Tibial nerve (tissue), 4 donors: ENCODE results near the gene PAGE3. TPM values are rescaled to one million over a fixed set of nuclear protein-coding genes. Genes with fewer than 3 reads are reported as not detected.

ENCODE experiments used
- DNase-seq, 2 donors: peaks; one replicate each; pipeline ENCODE4 v3.0.0-alpha.2; 2019; ENCODE audit warnings: low spot score in 2 of 2
- H3K27ac ChIP-seq, 4 donors: fragments of 200-600 bp; sonication (generic) in 3 of 4; one replicate each; pipeline ENCODE4 v1.5.1; 2017 to 2019; ENCODE audit warnings: mild to moderate bottlenecking in 1 of 4
- H3K27me3 ChIP-seq, 2 donors: fragments of 200-600 bp; sonication (generic) in 1 of 2; one replicate each; pipeline versions ENCODE4 v1.5.1 to v1.6.0; 2017 to 2019
- H3K36me3 ChIP-seq, 3 donors: fragments of 200-600 bp; sonication (generic); one replicate each; pipeline ENCODE4 v1.5.1; 2018 to 2019
- H3K4me1 ChIP-seq, 4 donors: fragments of 200-600 bp; sonication (generic) in 3 of 4; one replicate each; pipeline ENCODE4 v1.5.1; 2017 to 2019
- H3K4me3 ChIP-seq, 4 donors: fragments of 200-600 bp; sonication (generic) in 3 of 4; one replicate each; pipeline ENCODE4 v1.5.1; 2017 to 2019; ENCODE audit warnings: mild to moderate bottlenecking in 1 of 4, moderate library complexity in 1 of 4
- H3K9me3 ChIP-seq, 4 donors: fragments of 200-600 bp; sonication (generic) in 3 of 4; one replicate each; pipeline ENCODE4 v1.5.1; 2017 to 2019
- EP300 ChIP-seq, 2 donors: sonication (generic); formaldehyde crosslinking; IDR thresholded peaks; one replicate each; pipeline ENCODE4 v1.6.1; 2017; ENCODE audit warnings: antibody characterized with exemption in 2 of 2, mild to moderate bottlenecking in 1 of 2
- POLR2A ChIP-seq, 2 donors: fragments of 450-650 bp; IDR thresholded peaks; one replicate each; pipeline ENCODE4 v1.6.1; 2017; ENCODE audit warnings: antibody characterized with exemption in 2 of 2, mild to moderate bottlenecking in 2 of 2, moderate library complexity in 2 of 2
- WGBS, 2 donors: methylation state at CpG; one replicate each; pipeline ENCODE4 v1.1.5; 2018; 5-methylcytosine and 5-hydroxymethylcytosine counted together
- total RNA-seq, 4 donors: library from RNA; depleted of rRNA; stranded (reverse); fragments of >200 nt; gene quantifications; one replicate each; pipeline ENCODE4 v1.1.0, GENCODE V29; 2016
- TF ChIP-seq, protein P1 (sequence below), 5 experiments: fragments of 200-600 bp in 3 of 5; fragments of 450-650 bp in 2 of 5; sonication (generic) in 3 of 5; IDR thresholded peaks; one replicate each; pipeline ENCODE4 v1.5.1; 2016 to 2019; ENCODE audit warnings: antibody characterized with exemption in 5 of 5, mild to moderate bottlenecking in 3 of 5, moderate library complexity in 2 of 5

Gene PAGE3
- total RNA-seq, 4 donors from 2014 or later = not detected

DNA sequence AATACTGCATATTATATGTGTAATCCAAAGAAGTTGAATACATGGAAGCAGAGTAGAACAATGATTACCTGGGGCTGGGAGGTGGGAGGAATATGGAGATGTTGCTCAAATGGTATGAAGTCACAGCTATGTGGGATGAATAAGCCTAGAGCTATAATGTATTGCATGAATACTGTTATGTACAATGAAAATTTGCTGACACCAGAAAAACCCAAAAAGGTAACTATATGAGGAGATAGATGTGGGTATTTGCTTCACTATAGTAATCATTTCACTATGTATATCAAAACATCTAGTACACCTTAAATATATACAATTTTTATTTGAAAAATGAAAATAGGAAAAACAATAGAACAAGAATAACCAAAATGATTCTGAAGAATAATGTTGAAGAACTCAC is 11.2 kb downstream of the PAGE3 start:
- Histone ChIP-seq H3K36me3 (no peaks in the 10 kb centered on the region), H3K9me3 (peaks cover 0 to 1% (median 0%) of the 10 kb centered on the region in 4 donors), H3K4me1 (no peaks in the 10 kb centered on the region), H3K27me3 (no peaks in the 10 kb centered on the region), H3K4me3 (no peak overlapping the region), H3K27ac (no peak overlapping the region)
- no peak for DNase-seq
- TF ChIP-seq, protein P1, sequence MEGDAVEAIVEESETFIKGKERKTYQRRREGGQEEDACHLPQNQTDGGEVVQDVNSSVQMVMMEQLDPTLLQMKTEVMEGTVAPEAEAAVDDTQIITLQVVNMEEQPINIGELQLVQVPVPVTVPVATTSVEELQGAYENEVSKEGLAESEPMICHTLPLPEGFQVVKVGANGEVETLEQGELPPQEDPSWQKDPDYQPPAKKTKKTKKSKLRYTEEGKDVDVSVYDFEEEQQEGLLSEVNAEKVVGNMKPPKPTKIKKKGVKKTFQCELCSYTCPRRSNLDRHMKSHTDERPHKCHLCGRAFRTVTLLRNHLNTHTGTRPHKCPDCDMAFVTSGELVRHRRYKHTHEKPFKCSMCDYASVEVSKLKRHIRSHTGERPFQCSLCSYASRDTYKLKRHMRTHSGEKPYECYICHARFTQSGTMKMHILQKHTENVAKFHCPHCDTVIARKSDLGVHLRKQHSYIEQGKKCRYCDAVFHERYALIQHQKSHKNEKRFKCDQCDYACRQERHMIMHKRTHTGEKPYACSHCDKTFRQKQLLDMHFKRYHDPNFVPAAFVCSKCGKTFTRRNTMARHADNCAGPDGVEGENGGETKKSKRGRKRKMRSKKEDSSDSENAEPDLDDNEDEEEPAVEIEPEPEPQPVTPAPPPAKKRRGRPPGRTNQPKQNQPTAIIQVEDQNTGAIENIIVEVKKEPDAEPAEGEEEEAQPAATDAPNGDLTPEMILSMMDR (IDR thresholded peaks at IDR 0.05) = no peak
- no peak for TF ChIP-seq EP300 (IDR thresholded peaks at IDR 0.05)
- TF ChIP-seq POLR2A (IDR thresholded peaks at IDR 0.05) = no peak

DNA sequence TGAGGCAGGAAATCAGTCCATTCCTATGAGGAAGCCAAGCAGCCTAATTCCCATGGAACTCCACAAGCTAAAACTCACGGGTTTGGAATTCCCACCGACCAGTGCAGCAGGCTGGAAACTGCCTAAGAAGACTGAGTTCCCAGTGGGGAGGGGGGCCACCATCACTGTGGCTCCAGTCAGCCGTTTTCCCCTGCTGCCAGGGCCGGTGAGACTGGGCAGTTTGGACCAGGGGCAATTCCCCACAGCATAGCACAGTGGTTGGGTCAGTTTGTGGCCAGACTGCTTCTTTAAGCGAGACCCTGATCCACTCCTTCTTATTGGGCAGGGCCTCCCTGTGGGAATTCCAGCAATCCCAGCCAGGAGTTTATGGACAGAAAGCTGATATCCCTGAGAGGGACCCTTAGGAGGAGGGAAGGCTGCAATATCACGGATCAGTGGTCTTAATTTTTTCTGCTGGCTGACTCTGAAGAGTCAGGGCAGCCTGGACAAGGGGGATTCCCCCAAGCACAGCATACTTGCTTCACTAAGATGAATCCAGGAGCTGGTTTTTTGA is 23.9 kb downstream of the PAGE3 start:
- Histone ChIP-seq H3K27me3 (no peaks in the 10 kb centered on the region), H3K36me3 (no peaks in the 10 kb centered on the region), H3K4me1 (no peaks in the 10 kb centered on the region), H3K9me3 (peaks cover 0 to 11% (median 0%) of the 10 kb centered on the region in 4 donors), H3K27ac (no peak overlapping the region), H3K4me3 (no peak overlapping the region)
- no peak for TF ChIP-seq EP300 (IDR thresholded peaks at IDR 0.05)
- TF ChIP-seq POLR2A (IDR thresholded peaks at IDR 0.05) = no peak
- TF ChIP-seq, protein P1 (IDR thresholded peaks at IDR 0.05) = no peak
- DNase-seq = no peak
- 53 to 68% methylated on average over 5 to 6 of the region's 6 CpGs for WGBS, 2 donors

DNA sequence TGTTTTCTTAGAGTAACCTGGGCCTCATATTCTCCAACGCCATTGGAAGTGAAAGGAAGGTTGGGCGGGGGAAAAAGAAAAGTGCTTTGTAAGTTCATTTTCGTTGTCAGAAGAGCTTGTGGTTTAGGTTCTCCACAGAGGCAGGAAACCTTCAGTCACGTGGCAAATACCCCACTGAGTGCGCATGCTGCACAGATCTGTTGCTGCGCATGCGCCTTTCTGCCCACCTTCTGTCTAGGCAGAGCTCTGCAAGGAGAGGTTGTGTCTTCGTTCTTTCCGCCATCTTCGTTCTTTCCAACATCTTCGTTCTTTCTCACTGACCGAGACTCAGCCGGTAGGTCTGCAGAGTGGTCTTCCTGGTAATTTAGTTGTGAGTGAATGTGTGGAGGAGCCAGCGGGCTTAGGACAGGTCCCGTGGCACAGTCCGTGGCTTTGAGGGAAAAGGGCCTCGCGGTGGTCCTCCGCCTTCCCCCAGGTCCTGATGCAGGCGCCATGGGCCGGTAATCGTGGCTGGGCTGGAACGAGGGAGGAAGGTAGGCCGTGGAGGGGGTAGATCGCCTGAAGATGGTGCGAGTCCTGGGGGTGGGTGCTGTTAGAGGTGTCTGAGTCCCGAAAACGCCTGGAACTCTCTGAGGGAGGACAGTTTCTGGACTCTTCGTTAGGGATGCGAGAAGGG is 44.5 kb downstream of the PAGE3 start, which contains the start of gene PAGE5:
PAGE5 (plus strand) TSS at position 228 of the 676 bp plus-strand sequence. CDS start 1,037 bp downstream, outside the sequence.
- 84 to 88% methylated on average over 30 of the region's 30 CpGs for WGBS, 2 donors
- TF ChIP-seq, protein P1 (IDR thresholded peaks at IDR 0.05) = no peak
- TF ChIP-seq POLR2A (IDR thresholded peaks at IDR 0.05) (no peak), EP300 (IDR thresholded peaks at IDR 0.05) (no peak)
- Histone ChIP-seq H3K4me3 (no peak within 1 kb of the TSS), H3K27me3 (peaks cover 0 to 10% of the 10 kb centered on the region in 2 donors), H3K9me3 (no peaks in the 10 kb centered on the region), H3K4me1 (no peaks in the 10 kb centered on the region), H3K27ac (no peak within 1 kb of the TSS), H3K36me3 (no peaks in the 10 kb centered on the region)
- DNase-seq = no peak

DNA sequence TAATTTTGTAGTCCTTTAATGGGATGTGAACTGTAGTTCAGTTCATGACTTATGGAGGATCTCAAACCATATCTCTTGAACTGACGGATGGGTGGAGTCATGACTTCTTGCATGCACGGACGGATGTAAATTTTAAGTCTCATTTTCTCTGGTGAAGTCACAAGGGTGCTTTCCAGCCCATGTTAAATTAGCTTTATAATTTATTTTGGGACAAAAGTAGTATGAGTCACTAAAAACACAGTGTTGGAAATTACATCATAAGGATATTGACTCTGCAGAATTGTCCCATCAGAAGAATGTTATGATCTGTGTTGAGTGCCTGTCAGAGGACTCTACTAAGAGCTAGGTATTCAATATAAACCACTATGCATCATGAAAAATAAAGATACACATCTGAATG is 51.3 kb downstream of the PAGE3 start:
- H3K4me1 ChIP-seq = no peaks in the 10 kb centered on the region
- no peaks in the 10 kb centered on the region for H3K9me3 ChIP-seq
- no peaks in the 10 kb centered on the region for H3K36me3 ChIP-seq
- DNase-seq = no peak
- H3K27me3 ChIP-seq = no peaks in the 10 kb centered on the region
- TF ChIP-seq, protein P1 (IDR thresholded peaks at IDR 0.05) = no peak
- no peak overlapping the region for H3K27ac ChIP-seq
- WGBS, 2 donors = 69 to 80% methylated on average over 3 of the region's 3 CpGs
- no peak overlapping the region for H3K4me3 ChIP-seq

DNA sequence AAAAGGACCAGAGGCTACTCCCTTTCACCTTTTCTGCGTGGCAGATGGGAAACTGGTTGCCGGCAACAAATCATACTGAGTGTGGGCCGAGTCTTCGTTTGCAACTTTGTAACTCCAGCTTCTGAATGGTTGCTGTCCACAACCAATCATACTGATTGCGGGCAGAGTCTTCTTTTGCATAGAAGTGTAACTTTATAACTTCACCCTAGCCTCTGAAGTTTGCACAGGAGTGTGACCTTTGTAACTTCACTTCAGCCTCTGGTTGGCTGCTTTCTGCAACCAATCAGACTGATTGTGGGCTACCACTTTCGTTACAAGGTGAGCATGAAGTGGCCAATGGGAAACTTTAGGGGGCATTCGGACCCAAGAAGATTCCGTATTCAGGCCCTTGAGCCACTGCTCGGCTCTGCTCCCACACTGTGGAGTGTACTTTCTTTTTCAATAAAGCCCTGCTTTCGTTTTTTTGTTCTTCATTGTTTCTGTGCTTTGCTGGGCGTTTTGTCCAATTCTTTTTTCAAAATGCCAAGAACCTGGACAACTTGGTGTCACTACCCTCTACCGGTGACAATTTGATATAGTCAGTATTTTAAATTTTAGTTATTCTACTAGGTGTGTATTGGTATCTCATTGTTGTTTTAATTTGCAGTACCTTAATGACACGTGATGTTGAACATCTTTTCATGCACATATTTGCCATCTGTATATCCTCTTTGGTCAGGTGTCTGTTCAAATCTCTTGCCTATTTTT is 53.6 kb downstream of the PAGE3 start:
- Histone ChIP-seq H3K27me3 (no peaks in the 10 kb centered on the region), H3K4me3 (no peak overlapping the region), H3K9me3 (no peaks in the 10 kb centered on the region), H3K27ac (no peak overlapping the region), H3K4me1 (no peaks in the 10 kb centered on the region), H3K36me3 (no peaks in the 10 kb centered on the region)
- 71 to 85% methylated on average over 13 of the region's 13 CpGs for WGBS, 2 donors
- DNase-seq = no peak
- TF ChIP-seq EP300 (IDR thresholded peaks at IDR 0.05) (no peak), POLR2A (IDR thresholded peaks at IDR 0.05) (no peak)
- TF ChIP-seq, protein P1 (IDR thresholded peaks at IDR 0.05) = no peak
